Tongue (tissue), 2 donors: Measurements from ENCODE around the gene SLCO2A1. TPM values are rescaled to one million over a fixed set of nuclear protein-coding genes. Genes with fewer than 3 reads are reported as not detected.
A peak's percentile ranks its signal among the peaks of the same experiment; 100 is the strongest.

Experiments used
- DNase-seq: peaks from one replicate; pipeline ENCODE4 v3.0.0-alpha.2; 2015
- total RNA-seq: library from RNA; depleted of rRNA; stranded (reverse); fragments of >200 nt; gene quantifications from one replicate; pipeline ENCODE4 v1.2.3, GENCODE V29; 2014

The SLCO2A1 gene
- total RNA-seq, 1 donor from 2014 or later: 1.5 TPM

- no peak for DNase-seq
Measured at GRCh38 chr3:133999891-134000685, 29.6 kb downstream of the SLCO2A1 start.

DNA sequence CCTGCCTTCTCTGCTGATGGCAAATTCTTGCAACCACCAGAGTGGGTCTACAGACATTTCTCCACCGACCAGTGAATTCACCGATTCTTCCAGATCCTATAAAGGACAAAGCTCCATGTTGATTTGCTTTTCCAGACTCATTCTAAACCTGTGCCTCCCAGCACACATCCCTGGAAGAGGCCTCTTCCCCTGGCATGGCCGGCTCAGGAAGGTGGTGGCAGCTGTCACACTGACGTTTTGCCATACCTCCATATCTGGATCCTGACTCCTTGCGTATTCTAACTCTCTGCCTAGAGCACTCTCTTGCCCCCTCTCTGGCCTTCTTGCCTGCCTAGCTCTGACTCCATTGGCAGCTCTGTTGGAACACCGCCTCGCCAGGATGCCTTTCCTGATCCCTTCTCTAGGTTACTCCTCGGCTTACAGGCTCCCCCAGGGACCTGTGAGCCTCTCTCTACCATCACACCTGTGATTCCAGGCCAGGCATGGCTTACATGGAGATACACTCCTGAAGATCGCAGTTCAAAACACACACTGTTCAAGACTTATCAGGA is 31.0 kb downstream of the SLCO2A1 start:
- no peak for DNase-seq

GRCh38 chr3:133997871-133998635 is 31.7 kb downstream of the SLCO2A1 start:
- no peak for DNase-seq

DNA sequence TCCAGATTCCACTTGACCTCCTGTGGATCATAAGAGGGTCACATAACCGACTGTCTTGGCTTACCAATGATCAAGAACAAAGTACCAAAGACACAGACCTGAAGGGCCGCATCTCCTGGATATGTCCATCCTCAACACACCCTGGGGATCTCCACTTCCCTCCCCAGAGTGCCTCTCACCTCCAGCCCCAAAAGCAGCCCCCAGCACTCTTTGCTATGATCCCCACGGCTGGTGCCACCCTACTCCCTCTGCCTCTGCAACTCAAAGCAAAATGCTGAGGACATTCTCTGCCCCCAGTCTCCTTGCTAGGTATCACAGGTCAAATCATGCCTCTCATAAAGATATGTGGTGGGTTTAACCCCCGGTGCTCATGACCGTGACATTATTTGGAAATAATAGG is 32.7 kb downstream of the SLCO2A1 start:
- no peak for DNase-seq

- DNase-seq: peak; percentile 59
Measured at GRCh38 chr3:133996251-133996661, 33.5 kb downstream of the SLCO2A1 start.

- no peak for DNase-seq
Measured at GRCh38 chr3:133995264-133995663, 34.5 kb downstream of the SLCO2A1 start.

DNA sequence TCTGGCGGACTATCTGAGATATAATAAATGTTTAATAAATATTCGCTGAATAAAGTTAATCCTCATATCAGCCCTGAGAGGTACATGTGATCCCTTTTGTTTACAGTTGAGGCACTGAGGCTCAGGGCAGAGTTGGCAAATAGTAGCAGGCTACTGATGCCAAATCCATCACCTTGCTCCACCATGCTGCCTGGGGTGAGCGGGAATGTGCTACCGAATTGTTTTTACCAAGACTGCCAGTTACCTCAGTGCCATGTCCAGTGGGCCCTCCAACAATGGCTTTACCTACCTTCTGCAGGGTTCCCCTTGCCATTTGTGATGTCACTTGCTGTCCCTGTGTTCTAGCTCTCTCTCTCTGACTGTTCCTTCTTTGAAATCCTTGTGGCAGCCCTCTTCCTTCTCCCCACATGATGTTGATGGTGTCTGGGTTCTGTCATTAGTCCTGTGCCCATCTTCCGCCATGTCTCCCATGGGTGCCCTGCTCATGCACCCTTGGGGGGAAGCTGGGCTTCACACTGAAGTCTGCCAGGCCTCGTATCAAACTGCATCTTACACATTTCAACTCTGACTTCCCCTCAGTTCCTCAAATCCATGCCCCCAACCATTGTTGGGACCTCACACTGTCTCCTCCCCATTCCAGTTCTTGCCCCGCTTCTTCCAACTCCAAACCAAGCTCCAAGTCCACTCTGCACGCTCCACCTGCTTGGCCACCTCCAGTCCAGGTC is 35.4 kb downstream of the SLCO2A1 start:
- no peak for DNase-seq

GRCh38 chr3:133992951-133993620 is 36.6 kb downstream of the SLCO2A1 start:
- no peak for DNase-seq

GRCh38 chr3:133992381-133992780 is 37.3 kb downstream of the SLCO2A1 start:
- DNase-seq: no peak

GRCh38 chr3:133991637-133992036 is 38.1 kb downstream of the SLCO2A1 start:
- no peak for DNase-seq

DNA sequence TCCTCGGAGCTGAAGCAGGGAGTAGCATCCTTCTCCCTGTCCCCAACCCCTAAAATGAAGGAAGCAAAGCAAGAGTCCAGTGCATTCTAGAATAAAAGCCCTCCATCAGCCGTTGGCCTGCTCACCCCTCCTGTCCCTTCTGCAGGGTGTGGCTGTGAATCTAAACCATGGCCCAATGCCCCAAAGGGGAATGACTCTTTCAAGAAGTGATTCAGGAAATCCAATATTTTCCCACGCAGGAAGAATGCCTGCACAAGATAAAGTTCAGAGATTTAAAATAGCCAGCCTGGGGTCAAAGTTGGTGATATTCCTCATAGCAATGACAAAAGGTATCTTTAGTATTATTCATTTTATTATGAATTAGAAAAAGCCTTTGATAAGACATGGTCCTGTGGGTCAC is 38.5 kb downstream of the SLCO2A1 start:
- no peak for DNase-seq

DNA sequence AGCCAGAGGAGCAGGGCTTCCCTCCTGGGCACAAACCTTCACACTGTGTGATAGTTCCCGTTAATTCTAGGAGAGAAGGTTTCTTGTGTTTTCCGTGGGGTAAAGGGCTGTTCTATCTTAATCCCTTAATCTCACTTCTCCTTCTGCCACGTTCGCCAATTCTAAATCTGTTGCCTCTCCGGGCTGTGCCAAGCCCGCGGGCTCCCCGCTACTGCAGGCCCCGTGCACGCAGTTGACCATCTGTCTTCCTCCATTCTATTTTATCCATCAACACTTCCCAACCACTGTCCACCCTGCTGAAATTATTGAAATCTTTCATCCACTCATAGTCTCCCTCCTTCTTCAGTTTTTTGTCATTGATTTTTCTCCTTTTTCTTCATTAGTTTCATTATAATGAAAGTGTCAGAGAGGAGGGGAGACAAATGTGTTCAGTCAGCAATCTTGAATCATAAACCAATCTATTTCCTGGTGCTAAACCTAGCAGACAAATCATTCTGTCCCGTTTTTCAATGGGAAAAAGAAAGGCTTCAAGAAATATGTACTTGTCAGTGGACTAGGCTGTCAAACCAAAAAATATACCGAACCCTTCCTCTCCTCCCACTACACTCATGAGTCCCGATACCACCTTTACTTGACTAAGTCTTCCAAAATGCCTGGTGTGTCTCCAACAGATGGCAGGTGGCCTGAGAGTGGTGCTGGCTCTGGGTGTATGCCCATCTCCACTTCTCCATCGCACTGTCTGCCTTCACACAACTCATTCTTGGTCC is 39.6 kb downstream of the SLCO2A1 start:
- no peak for DNase-seq

GRCh38 chr3:133988631-133989161 is 41.0 kb downstream of the SLCO2A1 start:
- peak; percentile 40 for DNase-seq

- no peak for DNase-seq
Measured at GRCh38 chr3:133987948-133988484, 41.7 kb downstream of the SLCO2A1 start.

DNA sequence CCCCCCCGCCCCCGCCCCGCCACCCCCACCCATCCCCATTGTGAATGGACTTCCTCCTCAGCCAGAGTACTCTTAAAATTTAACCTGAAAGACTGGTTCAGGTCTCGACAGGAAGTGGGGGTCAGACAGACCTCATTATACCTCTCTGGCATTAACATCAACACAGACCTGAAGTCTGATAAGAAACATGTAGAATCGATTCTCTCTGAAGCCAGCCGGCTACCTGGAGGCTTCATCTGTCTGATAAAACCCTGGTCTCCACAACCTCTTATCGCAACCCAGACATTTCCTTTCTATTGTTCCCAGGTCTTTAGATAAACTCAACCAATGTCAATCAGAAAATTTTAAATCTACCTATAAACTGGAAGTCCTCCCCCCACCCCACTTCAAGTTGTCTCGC is 42.6 kb downstream of the SLCO2A1 start:
- DNase-seq: no peak

- no peak for DNase-seq
Measured at GRCh38 chr3:133986311-133986710, 43.4 kb downstream of the SLCO2A1 start.

- DNase-seq: no peak
Measured at GRCh38 chr3:133984975-133985374, 44.8 kb downstream of the SLCO2A1 start.

DNA sequence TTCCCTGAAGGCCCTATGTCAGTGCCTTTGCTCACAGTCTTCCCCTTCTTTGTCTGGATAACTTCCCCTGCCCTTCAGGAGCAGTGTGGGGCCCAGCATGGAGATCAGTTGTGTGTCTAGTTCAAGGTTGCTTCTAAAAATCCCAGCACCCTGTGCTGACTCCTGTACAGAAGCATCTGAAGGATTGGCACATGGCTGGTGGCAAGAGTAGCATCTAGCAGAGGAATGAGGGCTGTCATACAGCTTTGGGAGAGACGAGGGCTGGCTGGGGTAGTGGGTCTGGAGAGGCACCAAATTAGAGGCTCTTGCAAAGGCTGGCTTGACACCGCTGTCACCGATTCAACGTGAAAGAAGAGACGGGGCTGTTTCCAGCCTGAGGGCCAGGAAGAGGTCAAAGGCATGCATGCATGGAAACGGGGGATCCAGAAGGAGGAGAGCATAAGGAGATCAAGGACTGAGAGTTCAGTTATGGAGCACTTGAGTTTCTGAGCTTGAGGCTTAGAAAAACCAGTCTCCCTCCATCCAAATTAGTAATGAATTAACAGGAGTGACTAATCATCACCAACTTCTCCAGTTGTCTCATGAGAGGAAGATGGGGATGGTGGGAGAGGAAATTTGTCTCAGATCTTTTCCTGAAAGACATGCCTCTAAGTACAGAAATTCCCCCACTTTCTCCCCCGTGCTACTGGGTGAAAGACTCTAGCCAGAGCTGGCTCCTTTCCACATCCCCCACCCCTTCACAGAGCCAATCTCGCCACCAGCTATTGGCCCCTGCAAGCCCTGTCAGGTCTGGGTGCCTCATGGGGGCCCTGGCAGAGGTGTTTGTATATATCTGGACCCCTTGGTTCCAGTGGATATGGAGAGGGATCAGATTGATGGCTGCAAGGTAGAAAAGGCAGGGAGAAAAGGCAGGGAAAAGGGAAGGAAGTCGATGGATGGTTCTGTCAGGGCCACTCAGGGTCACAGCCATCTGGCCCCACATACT is 45.9 kb downstream of the SLCO2A1 start:
- no peak for DNase-seq

GRCh38 chr3:133983126-133983525 is 46.6 kb downstream of the SLCO2A1 start:
- no peak for DNase-seq
